Measurements from ENCODE around the gene RDH11.

- no peak for TF ChIP-seq CTCF (IDR thresholded peaks at IDR 0.05; ENCODE audit: extremely low read depth in 1 of 2, insufficient read depth in 1 of 2, low read depth in 1 of 2, low read length in 2 of 2)
- TF ChIP-seq POLR2AphosphoS5 (IDR thresholded peaks at IDR 0.05; ENCODE audit: insufficient read depth, low read depth, low read length): no peak
- no peak for TF ChIP-seq POLR2A (IDR thresholded peaks at IDR 0.05; ENCODE audit: low read depth, low read length)
- TF ChIP-seq EZH2 (IDR thresholded peaks at IDR 0.05; ENCODE audit: borderline replicate concordance, low read depth, low read length, severe bottlenecking): no peak
Measured at GRCh38 chr14:67673451-67673850, 22.1 kb downstream of the RDH11 start.

Data from endothelial cell of umbilical vein (primary cell).